ENCODE data around the gene PTK6.

PTK6 gene

DNA sequence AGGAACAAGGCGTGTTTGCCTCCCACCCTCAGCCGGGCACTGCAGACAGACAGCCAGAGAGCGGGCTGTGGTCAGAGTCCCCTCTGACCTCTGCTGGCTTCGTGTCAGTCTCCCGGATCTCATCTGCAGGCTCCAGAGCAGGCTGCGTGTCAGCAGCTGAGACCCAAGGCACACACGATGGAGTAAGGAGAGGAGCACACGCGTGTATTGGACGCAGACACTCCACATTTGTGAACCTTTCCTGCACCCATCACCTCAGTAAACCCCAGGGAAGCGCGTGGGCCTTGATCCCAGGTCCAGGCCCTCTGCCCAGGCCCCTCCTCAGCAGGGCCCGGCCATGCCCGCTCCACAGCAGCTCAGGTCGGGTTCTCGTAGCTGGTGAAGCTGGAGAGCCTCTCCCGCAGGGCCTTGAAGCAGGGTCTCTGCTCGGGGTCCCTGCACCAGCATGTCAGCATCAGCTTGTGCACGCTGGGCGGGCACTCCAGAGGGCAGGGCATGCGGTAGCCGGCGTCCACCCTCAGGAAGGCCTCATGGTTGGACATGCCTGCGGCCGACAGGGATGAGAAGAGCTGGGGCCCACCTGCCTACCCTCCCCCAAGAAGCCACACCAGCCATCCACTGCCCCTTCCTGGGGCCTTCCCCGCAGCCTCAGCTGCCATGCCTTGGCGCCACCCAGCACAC is 7.9 kb downstream of the PTK6 start:
- DNase-seq (ENCODE audit: low read depth) = no peak

DNA sequence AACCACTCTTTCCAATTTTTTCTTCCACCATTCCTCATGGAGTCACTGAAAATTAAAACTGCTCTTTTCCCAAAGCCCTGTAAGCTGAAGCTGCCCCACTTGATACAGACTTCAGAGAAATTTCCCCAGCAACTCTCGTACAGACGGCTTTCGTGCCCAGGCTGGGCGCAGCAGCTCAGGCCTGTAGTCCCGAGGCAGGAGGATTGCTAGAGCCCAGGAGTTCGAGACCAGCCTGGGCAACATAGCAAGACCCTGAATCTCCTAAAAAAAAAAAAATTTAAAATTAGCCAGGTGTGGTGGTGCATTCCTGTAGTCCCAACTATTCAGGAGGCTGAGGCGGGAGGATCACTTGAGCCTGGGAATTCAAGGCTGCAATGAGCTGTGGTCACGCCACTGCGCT is 10.0 kb downstream of the PTK6 start:
- no peak for DNase-seq (ENCODE audit: low read depth)

DNA sequence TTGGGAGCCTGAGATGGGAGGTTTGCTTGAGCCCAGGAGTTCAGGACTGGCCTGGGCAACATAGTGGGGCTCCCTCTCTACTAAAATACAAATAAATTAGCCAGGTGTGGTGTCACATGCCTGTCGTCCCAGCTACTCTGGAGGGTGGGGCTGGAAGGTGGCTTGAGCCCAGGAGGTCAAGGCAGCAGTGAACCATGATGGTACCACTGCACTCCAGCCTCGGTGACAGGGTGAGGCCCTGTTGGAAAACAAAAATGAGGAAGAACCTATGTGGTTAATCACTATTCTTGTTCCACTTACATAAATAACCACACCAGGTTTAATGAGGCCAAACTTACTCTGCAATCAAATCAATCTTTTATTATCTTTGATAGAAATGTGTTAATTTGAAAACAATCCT is 11.2 kb downstream of the PTK6 start:
- no peak for DNase-seq (ENCODE audit: low read depth)

DNA sequence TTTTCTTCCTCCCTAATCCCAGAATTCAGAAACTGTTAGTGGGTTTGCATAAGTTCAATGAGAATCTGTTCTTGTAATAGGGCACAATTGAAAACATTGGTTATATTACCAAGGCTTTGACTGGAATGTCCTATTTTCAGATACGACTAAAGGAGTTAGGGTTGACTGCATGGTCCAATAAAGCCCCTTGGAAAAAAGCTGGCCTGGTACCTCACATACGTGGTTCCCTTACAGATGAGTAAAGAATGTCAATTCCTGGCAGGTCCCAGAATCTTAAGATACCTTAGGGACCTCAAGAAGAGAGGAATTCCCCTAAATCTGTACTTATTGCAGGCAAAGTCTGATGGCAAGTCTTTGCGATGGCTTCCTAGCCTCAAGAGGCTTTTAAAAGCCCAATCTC is 12.0 kb downstream of the PTK6 start:
- DNase-seq (ENCODE audit: low read depth) = no peak

DNA sequence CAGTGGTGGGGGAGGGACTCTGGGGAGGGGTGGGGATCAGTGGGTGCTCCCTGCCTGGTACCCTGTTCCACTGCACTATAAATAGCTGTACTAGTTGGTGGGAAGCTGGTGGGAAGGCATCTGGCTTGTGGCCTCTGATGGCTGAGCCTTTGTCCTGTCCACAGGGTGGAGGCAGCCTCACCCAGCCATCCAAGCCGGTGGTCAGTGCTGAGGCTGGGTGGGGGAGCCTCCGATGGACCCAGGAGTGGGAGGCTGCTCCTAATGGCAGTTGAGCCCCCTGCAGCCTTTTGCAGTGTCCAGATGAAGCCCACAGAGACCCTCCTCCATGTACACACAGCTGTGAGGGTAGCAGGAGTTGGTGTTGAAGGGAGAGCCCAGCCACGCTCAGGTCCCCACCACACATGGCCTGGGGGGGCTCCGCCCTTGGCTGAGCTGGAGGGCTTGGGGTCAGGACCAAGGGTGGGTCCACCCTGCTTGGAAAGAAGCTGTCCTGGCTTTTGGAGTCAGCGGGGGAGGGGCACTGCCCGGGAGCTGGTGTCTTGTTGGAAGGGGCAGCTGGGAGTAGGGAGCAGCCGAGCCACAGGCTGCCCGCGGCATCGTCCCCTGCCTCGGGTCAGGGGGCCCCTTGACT is 14.1 kb downstream of the PTK6 start:
- no peak for DNase-seq (ENCODE audit: low read depth)

DNA sequence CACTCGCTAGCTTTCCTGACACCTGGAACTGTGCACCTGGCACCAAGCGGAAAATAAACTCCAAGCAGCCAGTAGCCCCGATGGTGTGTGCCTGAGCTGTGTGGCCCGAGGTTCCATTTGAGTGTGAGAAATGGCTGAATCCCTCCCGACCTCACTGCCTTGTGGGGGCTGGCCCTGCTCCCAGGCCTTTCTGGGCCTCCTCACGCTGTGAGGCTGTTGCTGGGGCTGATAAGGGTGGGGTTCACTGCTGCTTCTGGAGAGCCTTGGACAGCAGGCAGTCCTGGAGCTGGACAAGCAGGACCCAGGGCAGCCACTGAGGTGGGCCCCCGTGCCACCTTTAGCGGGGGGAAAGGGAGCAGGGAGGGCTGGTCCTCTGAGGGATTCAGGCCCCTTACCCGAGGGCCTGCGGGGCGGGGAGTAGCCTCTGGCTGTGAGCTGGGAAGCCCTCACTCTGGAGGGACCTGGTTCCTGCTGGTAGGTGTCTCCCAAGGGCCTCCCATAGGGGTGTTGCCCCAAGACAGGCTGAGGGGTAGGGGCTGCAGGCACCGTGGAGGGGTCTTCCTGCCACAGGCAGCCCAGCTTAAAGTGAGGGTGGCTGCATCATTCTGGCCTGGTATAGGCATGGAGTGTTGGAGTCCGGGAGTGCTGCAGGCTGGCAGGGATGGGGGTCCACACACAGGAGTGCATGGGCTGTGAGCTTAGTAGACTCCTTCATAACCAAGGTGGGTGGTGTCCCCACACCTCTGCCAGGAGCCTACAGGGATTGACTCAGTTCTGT is 14.9 kb downstream of the PTK6 start:
- no peak for DNase-seq (ENCODE audit: low read depth)

DNA sequence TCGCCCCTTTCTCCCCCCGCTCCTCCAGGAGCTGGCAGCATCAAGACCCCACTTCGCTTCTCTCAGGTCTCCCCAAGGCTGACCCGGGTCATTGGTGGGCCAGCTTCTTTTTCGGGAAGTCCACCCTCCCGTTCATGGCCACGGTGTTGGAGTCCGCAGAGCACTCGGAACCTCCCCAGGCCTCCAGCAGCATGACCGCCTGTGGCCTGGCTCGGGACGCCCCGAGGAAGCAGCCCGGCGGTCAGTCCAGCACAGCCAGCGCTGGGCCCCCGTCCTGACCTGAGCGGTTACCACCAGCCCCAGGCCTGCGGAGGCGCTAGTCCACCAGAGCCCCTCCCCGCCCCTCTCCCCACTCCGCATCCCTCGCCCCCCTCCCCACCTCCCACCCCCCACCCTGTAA is 15.6 kb downstream of the PTK6 start:
- no peak for DNase-seq (ENCODE audit: low read depth)

DNA sequence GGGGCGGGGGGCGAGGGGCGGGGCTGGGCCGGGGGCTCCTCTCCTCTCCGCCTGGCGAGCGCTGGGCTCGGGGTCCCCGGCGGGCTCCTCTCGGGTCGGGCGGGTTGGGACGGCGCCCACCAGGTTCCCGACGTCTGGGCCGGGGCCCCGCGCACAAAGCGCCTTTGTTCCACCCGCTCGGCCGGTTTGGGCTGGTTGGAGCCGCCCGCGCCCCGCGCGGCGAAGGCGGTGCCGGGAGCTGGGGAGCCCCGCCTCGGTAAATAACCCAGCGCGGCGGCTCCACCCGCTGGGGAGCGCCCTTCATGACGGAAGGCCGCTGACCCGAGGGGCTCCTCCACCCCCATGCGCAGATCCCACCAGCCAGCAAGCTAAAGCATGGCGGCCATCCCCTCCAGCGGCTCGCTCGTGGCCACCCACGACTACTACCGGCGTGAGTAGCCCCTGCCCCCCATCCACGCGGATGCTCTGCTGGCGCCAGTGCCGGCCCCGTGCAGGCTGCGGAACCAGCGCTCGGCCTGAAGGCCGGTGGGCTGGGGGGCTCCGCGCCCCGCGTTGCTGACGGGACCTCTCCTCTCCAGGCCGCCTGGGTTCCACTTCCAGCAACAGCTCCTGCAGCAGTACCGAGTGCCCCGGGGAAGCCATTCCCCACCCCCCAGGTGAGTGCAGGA is 16.1 kb downstream of the PTK6 start:
- DNase-seq (ENCODE audit: low read depth) = peak; percentile 50

DNA sequence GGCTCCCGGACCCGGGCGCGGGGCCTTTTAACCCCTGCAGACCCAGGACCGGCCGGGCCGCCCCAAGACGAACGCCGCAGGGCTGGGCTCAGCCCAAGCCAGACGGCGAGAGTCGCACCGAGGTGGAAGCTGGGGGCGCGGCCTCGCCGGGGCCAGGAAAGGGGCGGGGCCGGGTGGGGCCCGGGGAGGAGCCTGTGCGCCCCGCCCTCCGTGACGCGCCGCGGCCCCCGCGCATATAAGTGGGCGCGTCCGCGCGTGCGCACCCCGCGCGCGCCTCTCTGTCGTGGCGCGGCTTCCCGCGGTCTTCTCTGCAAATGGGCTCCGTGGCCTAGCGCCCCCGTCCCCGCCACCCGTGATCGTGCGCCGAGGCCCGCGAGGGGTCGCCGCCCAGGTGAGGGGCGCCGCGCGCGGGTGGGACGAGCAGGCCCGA is 16.7 kb downstream of the PTK6 start, which contains the start of gene PPDPF:
TSS of gene PPDPF (plus strand) at position 262 of the 430 bp plus-strand sequence. CDS start 544 bp downstream, outside the sequence.
- DNase-seq (ENCODE audit: low read depth) = peak; percentile 68

DNA sequence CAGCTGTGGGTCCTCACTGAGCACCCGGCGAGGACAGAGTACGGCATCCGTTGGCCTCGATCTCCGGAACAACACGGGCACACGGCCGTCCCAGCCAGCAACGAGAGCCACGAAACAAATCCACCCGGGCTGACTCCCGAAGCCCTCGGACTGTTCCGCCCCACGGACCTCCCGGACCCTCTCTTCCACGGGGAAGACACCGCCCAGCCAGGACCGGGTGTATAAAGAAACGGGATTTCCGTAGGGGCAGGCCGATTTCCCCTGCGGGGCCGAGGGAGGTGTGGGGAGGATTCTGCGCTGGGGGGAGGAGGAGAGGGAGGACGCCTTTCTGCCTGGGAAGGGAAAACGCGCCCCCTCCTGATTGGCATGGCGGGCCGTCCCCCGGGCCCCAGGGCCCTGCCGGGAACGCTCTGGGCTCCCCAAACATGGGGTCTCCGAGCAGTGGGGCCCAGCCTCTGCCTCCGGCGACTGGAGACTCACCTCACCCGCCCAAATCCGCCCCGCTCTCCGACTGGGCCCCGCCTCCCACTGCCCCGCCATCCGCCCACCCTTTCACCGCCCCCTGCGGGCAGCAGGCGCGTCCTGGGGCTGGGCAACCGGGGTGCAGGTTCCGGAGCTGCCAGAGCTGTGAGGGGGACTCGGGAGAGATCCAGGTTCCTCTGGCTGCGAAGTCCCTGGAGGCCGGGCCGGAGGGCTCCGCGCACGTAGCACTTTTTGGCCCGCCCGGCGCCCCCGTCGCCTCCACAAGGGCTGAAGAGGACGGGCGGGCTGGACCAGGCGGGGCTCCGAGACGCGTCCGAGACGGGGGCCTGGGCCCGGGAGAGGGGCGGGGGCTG is 17.3 kb downstream of the PTK6 start:
- DNase-seq (ENCODE audit: low read depth) = peak; percentile 52

DNA sequence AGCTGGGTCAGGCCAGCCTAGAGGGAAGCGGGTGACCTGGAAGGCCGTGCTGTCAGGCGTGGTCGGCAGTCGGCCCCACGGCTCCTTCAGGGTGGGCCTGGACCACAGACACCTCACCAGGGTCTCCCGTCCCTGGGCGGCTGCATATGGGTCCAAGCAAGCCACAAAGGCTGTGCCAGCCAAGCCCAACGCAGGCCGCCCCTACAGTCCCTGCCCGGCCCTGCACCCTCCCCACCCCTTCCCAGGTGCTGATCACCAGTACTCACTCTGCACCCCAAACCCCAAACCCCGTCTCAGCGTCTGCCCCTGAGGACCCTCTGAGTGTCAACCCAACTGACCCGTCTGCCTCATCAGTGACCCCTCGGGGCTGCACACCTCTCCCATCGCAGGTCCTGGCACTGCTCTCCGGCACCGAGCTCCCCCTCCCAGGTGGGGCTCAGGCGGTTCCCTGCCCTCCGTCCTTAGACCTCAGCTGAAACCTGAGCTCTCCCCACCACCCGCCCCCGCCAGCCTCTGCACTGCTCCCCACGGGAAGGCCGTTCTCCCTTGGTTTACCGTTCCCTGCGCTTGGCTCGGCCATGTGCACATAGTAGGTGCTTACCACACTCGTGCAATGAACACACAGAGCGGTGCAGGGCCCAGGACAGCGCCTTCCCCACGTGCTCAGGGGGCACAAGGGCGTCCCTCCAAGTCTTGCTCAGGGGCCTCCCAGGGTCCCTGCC is 18.1 kb downstream of the PTK6 start:
- DNase-seq (ENCODE audit: low read depth) = no peak

DNA sequence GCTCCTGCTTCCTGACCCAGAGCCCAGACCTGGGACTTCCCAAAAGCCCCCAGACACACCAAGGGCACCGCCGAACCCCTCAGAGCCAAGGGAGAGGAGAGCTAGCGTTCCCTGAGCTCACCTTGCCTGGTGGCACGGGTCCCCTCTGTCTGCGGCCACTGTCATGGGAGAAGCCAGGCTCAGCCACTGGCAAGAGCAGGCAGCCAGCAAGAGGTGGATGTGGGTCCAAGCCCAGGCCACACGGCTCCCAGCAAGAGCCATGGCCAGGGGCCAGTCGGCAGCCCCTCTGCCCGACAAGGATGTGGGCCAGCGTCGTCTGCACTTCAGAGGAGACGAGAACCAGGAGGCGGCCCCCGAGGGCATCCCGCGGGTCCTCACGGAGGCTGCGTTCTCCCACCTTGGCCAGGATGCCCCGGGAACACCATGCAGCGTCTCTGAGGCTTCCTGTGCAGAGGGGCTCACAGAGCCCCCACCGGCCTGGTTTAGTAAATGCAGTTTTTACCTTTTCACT is 18.8 kb downstream of the PTK6 start:
- DNase-seq (ENCODE audit: low read depth) = no peak

DNA sequence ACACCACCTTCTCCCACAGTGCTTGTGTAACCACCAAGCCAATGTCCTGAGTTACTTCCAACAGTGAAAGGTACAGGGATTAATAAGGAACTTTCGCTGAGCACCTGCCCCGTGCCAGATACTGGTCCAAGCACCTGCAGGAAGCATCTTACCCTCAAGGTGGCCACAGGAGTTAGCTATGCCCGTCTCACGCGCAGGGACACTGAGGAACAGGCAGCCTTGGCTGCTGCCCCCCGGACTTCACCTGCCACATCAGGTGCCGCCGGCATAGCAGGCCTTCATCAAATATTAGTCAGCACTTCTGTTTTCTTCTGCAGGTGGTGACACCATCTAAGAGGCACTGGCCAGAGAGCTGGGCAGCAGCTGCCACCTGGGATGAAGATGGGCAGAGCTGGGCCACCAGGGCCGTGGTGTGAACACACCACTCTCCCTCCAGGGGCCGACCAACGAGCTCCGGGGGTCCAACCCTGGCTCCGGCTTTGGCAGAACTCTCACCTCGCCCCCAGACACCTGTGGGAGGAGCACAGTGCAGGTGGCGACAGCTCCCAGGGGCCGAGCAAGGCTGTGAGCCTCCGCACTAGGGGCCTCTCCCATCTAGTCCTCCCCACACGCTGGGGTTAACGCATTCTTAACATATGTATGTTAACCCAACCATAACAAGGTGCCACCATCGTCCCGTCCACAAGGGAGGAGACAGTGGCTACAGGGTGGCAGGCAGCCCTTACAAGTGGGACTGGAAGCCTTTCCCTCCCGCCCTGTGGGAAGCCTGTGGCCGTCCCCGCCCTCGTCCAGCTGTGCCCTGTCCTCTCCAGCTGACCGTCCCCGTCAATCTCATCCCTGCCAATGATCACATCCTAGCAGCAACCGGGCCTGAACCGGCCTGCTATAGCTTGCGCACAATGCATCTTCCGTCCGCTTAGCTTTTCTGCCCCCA is 19.5 kb downstream of the PTK6 start:
- no peak for DNase-seq (ENCODE audit: low read depth)

DNA sequence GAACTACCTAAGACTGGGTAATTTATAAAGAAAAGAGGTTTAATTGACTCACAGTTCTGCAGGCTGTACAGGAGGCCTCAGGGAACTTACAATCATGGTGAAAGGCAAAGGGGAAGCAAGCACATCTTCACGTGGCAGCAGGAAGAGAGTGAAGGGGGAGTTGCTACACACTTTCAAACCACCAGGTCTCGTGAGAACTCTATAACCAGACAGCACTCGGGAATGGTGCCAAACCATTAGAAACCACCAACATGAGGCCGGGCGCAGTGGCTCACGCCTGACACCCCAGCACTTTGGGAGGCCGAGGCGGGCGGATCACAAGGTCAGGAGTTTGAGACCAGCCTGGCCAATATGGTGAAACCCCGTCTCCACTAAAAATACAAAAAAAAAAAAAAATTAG is 22.7 kb downstream of the PTK6 start:
- DNase-seq (ENCODE audit: low read depth) = peak; percentile 71

DNA sequence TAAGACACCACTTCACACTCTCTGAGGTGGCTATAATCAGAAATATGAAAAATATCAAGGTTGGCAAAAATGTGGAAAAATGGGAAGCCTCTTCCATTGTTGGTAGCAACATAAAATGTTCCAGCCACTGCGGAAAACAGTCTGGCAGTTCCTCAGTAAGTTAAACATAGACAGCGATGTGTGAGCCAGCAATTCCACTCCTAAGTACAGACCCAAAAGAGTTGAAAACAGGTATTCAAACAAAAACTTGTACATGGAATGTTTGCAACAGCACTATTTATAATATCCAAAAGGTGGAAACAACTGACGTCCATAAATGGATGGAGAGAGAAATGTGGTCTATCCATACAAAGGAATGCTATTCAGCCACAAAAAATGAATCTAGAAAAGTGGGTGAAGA is 24.0 kb downstream of the PTK6 start:
- no peak for DNase-seq (ENCODE audit: low read depth)

DNA sequence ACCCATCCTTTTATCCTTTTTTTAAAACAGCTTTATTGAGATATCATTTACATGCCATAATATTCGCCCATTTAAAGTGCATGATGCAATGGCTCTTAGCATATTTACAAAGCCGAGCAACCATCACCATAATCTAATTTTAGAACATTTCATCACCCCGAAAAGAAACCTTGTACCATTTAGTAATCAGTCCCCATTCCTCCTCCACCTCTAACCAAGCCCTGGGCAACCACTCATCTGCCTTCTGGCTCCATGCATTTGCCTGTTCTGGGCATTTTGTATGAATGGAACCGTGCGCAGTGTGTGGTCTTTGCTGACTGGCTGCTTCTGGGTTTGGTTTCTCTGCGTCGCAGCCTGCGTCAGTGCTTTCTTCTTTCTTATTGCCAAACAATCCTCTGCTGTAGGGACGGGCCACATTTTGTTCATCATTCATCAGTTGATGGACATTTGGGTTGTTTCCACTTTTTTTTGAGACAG is 28.1 kb downstream of the PTK6 start:
- no peak for DNase-seq (ENCODE audit: low read depth)

DNA sequence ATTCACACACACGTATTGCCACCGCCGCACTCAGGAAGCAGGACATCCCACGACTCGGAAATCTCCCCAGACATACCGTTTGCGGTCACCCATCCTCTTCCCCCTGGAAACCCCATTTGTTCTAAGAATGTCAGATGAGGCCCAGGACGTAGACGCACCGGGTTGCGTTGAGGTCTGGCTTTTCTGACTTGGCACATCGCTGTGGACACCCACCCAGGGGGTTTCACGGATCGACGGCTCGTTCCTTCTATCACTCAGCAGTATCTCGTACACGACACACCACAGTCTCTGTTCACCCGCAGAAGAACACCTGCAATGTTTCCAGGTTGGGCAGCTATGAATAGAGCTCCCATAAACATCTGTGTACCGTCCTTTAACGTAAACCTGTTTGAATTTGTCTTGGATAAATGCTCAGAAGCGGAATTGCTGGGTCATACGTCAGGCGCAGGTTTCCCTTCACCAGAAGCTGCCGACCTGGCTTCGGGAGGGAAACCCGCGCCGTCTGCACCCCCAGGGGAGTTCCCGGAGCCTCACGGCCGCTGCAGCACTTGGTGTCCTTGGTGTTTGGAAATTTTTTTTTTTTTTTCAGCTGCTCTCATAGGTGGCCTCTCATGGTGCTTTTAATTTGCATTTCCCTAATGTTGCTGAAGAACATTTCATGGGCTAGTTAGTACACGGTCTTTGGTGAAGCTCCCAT is 29.0 kb downstream of the PTK6 start:
- no peak for DNase-seq (ENCODE audit: low read depth)

DNA sequence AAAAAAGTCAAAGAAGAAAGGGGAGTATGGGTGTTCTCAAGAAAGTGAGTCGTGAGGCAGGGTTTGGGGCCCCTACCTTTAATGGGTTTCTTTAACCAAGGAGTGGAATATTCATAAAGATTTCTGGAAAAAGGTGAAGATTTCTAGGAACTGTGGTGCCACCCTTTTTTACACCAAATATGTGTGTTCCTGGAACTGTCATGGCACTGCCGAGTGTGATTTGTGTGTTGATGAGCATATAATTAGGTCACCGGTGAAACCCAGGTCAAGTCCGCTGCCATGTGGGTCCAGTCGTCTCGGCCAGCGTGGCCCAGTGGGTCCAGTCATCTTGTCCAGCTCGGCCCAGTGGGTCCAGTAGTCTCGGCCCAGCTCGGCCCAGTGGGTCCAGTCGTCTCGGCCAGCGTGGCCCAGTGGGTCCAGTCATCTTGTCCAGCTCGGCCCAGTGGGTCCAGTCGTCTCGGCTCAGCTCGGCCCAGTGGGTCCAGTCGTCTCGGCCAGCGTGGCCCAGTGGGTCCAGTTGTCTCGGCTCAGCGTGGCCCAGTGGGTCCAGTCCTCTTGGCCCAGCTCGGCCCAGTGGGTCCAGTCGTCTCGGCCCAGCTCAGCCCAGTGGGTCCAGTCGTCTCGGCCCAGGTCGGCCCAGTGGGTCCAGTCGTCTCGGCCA is 30.0 kb downstream of the PTK6 start:
- DNase-seq (ENCODE audit: low read depth) = no peak

Measured in CMK (cell line).